ENCODE measurements around the gene ADK.

The ADK gene

GRCh38 chr10:74282848-74283210, 131.8 kb downstream of the ADK start:
- H3K27ac ChIP-seq (replicated peaks), result no peak overlapping the region
- no peak for DNase-seq (ENCODE audit: low read depth in 1 of 2, low spot score in 1 of 2)
- TF ChIP-seq REST (IDR thresholded peaks at IDR 0.05; ENCODE audit: insufficient replicate concordance, low read depth) (no peak), GABPA (IDR thresholded peaks at IDR 0.05; ENCODE audit: low read depth) (no peak), POLR2AphosphoS5 (IDR thresholded peaks at IDR 0.05; ENCODE audit: low read depth) (no peak), CTCF (IDR thresholded peaks at IDR 0.05; ENCODE audit: insufficient read depth, low read length) (no peak), SPI1 (IDR thresholded peaks at IDR 0.05; ENCODE audit: borderline replicate concordance, low read depth) (no peak)
- H3K27me3 ChIP-seq (ENCODE audit: insufficient read depth, poor library complexity, severe bottlenecking), result no peaks in the 10 kb centered on the region
- H3K4me3 ChIP-seq (replicated peaks; ENCODE audit: insufficient read depth, low read length), result no peak overlapping the region

GRCh38 chr10:74289188-74289587, 138.2 kb downstream of the ADK start:
- H3K4me3 ChIP-seq (replicated peaks; ENCODE audit: insufficient read depth, low read length), result no peak overlapping the region
- TF ChIP-seq GABPA (IDR thresholded peaks at IDR 0.05; ENCODE audit: low read depth) (no peak), REST (IDR thresholded peaks at IDR 0.05; ENCODE audit: insufficient replicate concordance, low read depth) (no peak), SPI1 (IDR thresholded peaks at IDR 0.05; ENCODE audit: borderline replicate concordance, low read depth) (no peak), CTCF (IDR thresholded peaks at IDR 0.05; ENCODE audit: insufficient read depth, low read length) (no peak), POLR2AphosphoS5 (IDR thresholded peaks at IDR 0.05; ENCODE audit: low read depth) (no peak)
- H3K27me3 ChIP-seq (ENCODE audit: insufficient read depth, poor library complexity, severe bottlenecking), result no peaks in the 10 kb centered on the region
- no peak for DNase-seq (ENCODE audit: low read depth in 1 of 2, low spot score in 1 of 2)
- H3K27ac ChIP-seq (replicated peaks), result no peak overlapping the region

- no peaks in the 10 kb centered on the region for H3K27me3 ChIP-seq (ENCODE audit: insufficient read depth, poor library complexity, severe bottlenecking)
- TF ChIP-seq POLR2AphosphoS5 (IDR thresholded peaks at IDR 0.05; ENCODE audit: low read depth), result no peak
- TF ChIP-seq REST (IDR thresholded peaks at IDR 0.05; ENCODE audit: insufficient replicate concordance, low read depth), result no peak
- TF ChIP-seq SPI1 (IDR thresholded peaks at IDR 0.05; ENCODE audit: borderline replicate concordance, low read depth), result no peak
- TF ChIP-seq CTCF (IDR thresholded peaks at IDR 0.05; ENCODE audit: insufficient read depth, low read length), result no peak
- no peak for TF ChIP-seq GABPA (IDR thresholded peaks at IDR 0.05; ENCODE audit: low read depth)
- DNase-seq (ENCODE audit: low read depth in 1 of 2, low spot score in 1 of 2), result no peak
- H3K4me3 ChIP-seq (replicated peaks; ENCODE audit: insufficient read depth, low read length), result no peak overlapping the region
- no peak overlapping the region for H3K27ac ChIP-seq (replicated peaks)
Observed at GRCh38 chr10:74289951-74290350, 138.9 kb downstream of the ADK start.

Data from HL-60 (cell line).